Measurements from ENCODE around the gene PGBD2. TPM values are rescaled to one million over a fixed set of nuclear protein-coding genes. Genes with fewer than 3 reads are reported as not detected.

Gene PGBD2
- total and polyA plus RNA-seq, 2 of the 13 experiments (the other 11 are each of a cell fraction or from before 2014, with no cell fraction given), result 6.0 to 7.4 TPM

GRCh38 chr1:248858891-248859889 is 46.8 kb upstream of the PGBD2 start, which contains the start of gene ZNF692 (continued):
- TF ChIP-seq E2F5 (CRISPR knock-in tag; conservative IDR thresholded peaks at IDR 0.05) (no peak), PPARG (CRISPR knock-in tag; conservative IDR thresholded peaks at IDR 0.05) (no peak), PRDM15 (CRISPR knock-in tag; IDR thresholded peaks at IDR 0.05) (peak; percentile 82; the same call in 1 of the 2 replicates), BRD4 (CRISPR knock-in tag; IDR thresholded peaks at IDR 0.05) (no peak), ZZZ3 (CRISPR knock-in tag; IDR thresholded peaks at IDR 0.05; ENCODE audit: borderline replicate concordance) (no peak; the same call in 1 of the 2 replicates), ZNF121 (CRISPR knock-in tag; IDR thresholded peaks at IDR 0.05) (no peak), ZNF460 (CRISPR knock-in tag; IDR thresholded peaks at IDR 0.05; ENCODE audit: borderline replicate concordance) (no peak), ZSCAN21 (CRISPR knock-in tag; IDR thresholded peaks at IDR 0.05; ENCODE audit: borderline replicate concordance) (peak; percentile 67; the same call in 1 of the 2 replicates), KLF13 (CRISPR knock-in tag; IDR thresholded peaks at IDR 0.05) (no peak), ZSCAN25 (CRISPR knock-in tag; IDR thresholded peaks at IDR 0.05) (no peak), HMG20B (CRISPR knock-in tag; conservative IDR thresholded peaks at IDR 0.05) (no peak), MNT (IDR thresholded peaks at IDR 0.05) (no peak), MBNL3 (CRISPR knock-in tag; conservative IDR thresholded peaks at IDR 0.05) (no peak), MLLT10 (CRISPR knock-in tag; IDR thresholded peaks at IDR 0.05) (no peak), ZKSCAN5 (CRISPR knock-in tag; IDR thresholded peaks at IDR 0.05) (no peak), PREB (CRISPR knock-in tag; IDR thresholded peaks at IDR 0.05) (no peak), EP300 (IDR thresholded peaks at IDR 0.05; ENCODE audit: low read depth in 2 of 2, low read length in 2 of 2) (no peak), EP300 (CRISPR knock-in tag; IDR thresholded peaks at IDR 0.05; ENCODE audit: borderline replicate concordance) (no peak; the same call in none of the 2 replicates), SALL1 (CRISPR knock-in tag; IDR thresholded peaks at IDR 0.05) (peak; percentile 81), ATRX (CRISPR knock-in tag; IDR thresholded peaks at IDR 0.05; ENCODE audit: borderline replicate concordance) (no peak), TBL1XR1 (IDR thresholded peaks at IDR 0.05; ENCODE audit: borderline replicate concordance, low read length, partially characterized antibody) (no peak)
- TF ChIP-seq, protein P1, sequence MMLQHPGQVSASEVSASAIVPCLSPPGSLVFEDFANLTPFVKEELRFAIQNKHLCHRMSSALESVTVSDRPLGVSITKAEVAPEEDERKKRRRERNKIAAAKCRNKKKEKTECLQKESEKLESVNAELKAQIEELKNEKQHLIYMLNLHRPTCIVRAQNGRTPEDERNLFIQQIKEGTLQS (CRISPR knock-in tag; IDR thresholded peaks at IDR 0.05), result no peak

Data from HepG2 (cell line).